ENCODE data around the gene GRAMD1B.

DNA sequence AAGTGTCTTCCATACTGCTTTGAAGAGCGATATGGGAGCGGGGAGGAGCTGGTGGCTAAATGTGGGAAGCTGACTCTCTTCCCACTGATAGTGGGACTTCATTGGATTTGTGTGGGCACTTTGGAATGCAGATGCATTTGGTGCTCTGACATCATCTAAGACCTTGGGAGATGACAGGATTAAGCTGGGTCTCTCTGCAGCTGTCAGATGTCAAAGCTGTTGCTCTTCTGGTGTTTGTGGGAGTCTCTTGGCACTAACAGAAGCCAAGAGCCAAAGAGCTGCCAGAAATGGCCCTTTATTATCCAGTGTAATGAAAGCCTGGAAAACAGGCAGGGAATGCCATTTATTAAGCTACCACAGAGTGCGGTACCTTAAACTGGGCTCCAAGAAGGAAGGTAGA is 20.6 kb downstream of the GRAMD1B start:
- TF ChIP-seq, protein P1, sequence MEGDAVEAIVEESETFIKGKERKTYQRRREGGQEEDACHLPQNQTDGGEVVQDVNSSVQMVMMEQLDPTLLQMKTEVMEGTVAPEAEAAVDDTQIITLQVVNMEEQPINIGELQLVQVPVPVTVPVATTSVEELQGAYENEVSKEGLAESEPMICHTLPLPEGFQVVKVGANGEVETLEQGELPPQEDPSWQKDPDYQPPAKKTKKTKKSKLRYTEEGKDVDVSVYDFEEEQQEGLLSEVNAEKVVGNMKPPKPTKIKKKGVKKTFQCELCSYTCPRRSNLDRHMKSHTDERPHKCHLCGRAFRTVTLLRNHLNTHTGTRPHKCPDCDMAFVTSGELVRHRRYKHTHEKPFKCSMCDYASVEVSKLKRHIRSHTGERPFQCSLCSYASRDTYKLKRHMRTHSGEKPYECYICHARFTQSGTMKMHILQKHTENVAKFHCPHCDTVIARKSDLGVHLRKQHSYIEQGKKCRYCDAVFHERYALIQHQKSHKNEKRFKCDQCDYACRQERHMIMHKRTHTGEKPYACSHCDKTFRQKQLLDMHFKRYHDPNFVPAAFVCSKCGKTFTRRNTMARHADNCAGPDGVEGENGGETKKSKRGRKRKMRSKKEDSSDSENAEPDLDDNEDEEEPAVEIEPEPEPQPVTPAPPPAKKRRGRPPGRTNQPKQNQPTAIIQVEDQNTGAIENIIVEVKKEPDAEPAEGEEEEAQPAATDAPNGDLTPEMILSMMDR (IDR thresholded peaks at IDR 0.05) = no peak
- no peak for TF ChIP-seq POLR2A (IDR thresholded peaks at IDR 0.05)
